Liver (tissue), 9 donors: ENCODE data around the gene CD8B. TPM values are rescaled to one million over a fixed set of nuclear protein-coding genes. Genes with fewer than 3 reads are reported as not detected.

Experiments
- DNase-seq: peaks from one replicate; pipeline ENCODE4 v3.0.0-alpha.2; 2017; ENCODE audit warnings: low spot score
- H3K27ac ChIP-seq, 2 donors: one replicate each; pipeline ENCODE4 v1.7.0; 2013; ENCODE audit warnings: inconsistent platforms in 2 of 2, low read length in 2 of 2, control low read depth in 1 of 2, low read depth in 1 of 2, mild to moderate bottlenecking in 1 of 2
- H3K27me3 ChIP-seq, 4 donors: one replicate each; pipeline versions ENCODE4 v1.6.1 to v1.7.0; 2013; ENCODE audit warnings: low read length in 3 of 4, inconsistent platforms in 1 of 4, mild to moderate bottlenecking in 1 of 4, moderate library complexity in 1 of 4; ENCODE audit not compliant: control insufficient read depth in 4 of 4, insufficient read depth in 4 of 4
- H3K36me3 ChIP-seq, 4 donors: one replicate each; pipeline versions ENCODE4 v1.6.1 to v1.7.0; 2013; ENCODE audit warnings: low read length in 3 of 4, mild to moderate bottlenecking in 3 of 4, low read depth in 1 of 4, moderate library complexity in 1 of 4; ENCODE audit not compliant: control insufficient read depth in 4 of 4, insufficient read depth in 3 of 4
- H3K4me1 ChIP-seq, 4 donors: one replicate each; pipeline versions ENCODE4 v1.6.1 to v1.7.0; 2013; ENCODE audit warnings: low read length in 3 of 4, mild to moderate bottlenecking in 3 of 4, moderate library complexity in 1 of 4; ENCODE audit not compliant: control insufficient read depth in 4 of 4, insufficient read depth in 4 of 4
- H3K4me3 ChIP-seq, 3 donors: one replicate each; pipeline versions ENCODE4 v1.6.1 to v1.7.0; 2013; ENCODE audit warnings: low read length in 3 of 3, control low read depth in 1 of 3, low read depth in 1 of 3, mild to moderate bottlenecking in 1 of 3
- H3K9ac ChIP-seq, 2 donors: one replicate each; pipeline ENCODE4 v1.7.0; 2013; ENCODE audit warnings: low read length in 2 of 2, mild to moderate bottlenecking in 2 of 2, moderate library complexity in 2 of 2, control low read depth in 1 of 2, low read depth in 1 of 2
- H3K9me3 ChIP-seq, 4 donors: one replicate each; pipeline versions ENCODE4 v1.6.1 to v1.7.0; 2013; ENCODE audit warnings: low read length in 3 of 4; ENCODE audit not compliant: control insufficient read depth in 4 of 4
- ATF3 ChIP-seq: IDR thresholded peaks from 2 replicates; pipeline ENCODE4 v1.6.1; 2016; ENCODE audit warnings: antibody characterized with exemption
- CTCF ChIP-seq: fragments of 150-350 bp; IDR thresholded peaks from 2 replicates; pipeline ENCODE4 v1.5.1; 2017; ENCODE audit warnings: improper control_type of control experiment, low read depth, low read length; ENCODE audit not compliant: missing input control
- EGR1 ChIP-seq, 2 donors: IDR thresholded peaks; 2 replicates each; pipeline ENCODE4 v1.6.1; 2016 to 2018; ENCODE audit warnings: antibody characterized with exemption in 2 of 2, low read depth in 2 of 2
- FOXA1 ChIP-seq: IDR thresholded peaks from 2 replicates; pipeline ENCODE4 v1.6.1; 2016; ENCODE audit warnings: antibody characterized with exemption
- GABPA ChIP-seq, 2 donors: IDR thresholded peaks in 1 of 2; conservative IDR thresholded peaks in 1 of 2; 2 replicates each; pipeline ENCODE4 v1.6.1; 2016; ENCODE audit warnings: antibody characterized with exemption in 2 of 2, mild to moderate bottlenecking in 1 of 2, moderate library complexity in 1 of 2
- HNF4A ChIP-seq, 2 donors: conservative IDR thresholded peaks; 2 replicates each; pipeline ENCODE4 v1.6.1; 2016; ENCODE audit warnings: antibody characterized with exemption in 2 of 2, mild to moderate bottlenecking in 2 of 2
- HNF4G ChIP-seq: IDR thresholded peaks from 2 replicates; pipeline ENCODE4 v1.6.1; 2016; ENCODE audit warnings: antibody characterized with exemption
- JUND ChIP-seq, 2 donors: IDR thresholded peaks; 2 replicates each; pipeline ENCODE4 v1.6.1; 2016; ENCODE audit warnings: antibody characterized with exemption in 2 of 2
- MAX ChIP-seq: IDR thresholded peaks from 2 replicates; pipeline ENCODE4 v1.6.1; 2016; ENCODE audit warnings: antibody characterized with exemption
- NR2F2 ChIP-seq: IDR thresholded peaks from 2 replicates; pipeline ENCODE4 v1.6.1; 2016; ENCODE audit warnings: antibody characterized with exemption
- RAD21 ChIP-seq, 2 donors: IDR thresholded peaks; 2 replicates each; pipeline ENCODE4 v1.6.1; 2016; ENCODE audit warnings: antibody characterized with exemption in 2 of 2, mild to moderate bottlenecking in 2 of 2
- REST ChIP-seq: IDR thresholded peaks from 2 replicates; pipeline ENCODE4 v1.6.1; 2016; ENCODE audit warnings: antibody characterized with exemption, mild to moderate bottlenecking
- RXRA ChIP-seq, 2 donors: IDR thresholded peaks; 2 replicates each; pipeline ENCODE4 v1.6.1; 2017 to 2018; ENCODE audit warnings: antibody characterized with exemption in 2 of 2, mild to moderate bottlenecking in 1 of 2
- SP1 ChIP-seq: IDR thresholded peaks from 2 replicates; pipeline ENCODE4 v1.6.1; 2018; ENCODE audit warnings: antibody characterized with exemption, mild to moderate bottlenecking
- TAF1 ChIP-seq: conservative IDR thresholded peaks from 2 replicates; pipeline ENCODE4 v1.6.1; 2016; ENCODE audit warnings: antibody characterized with exemption, mild to moderate bottlenecking
- YY1 ChIP-seq: IDR thresholded peaks from 2 replicates; pipeline ENCODE4 v1.6.1; 2016; ENCODE audit warnings: antibody characterized with exemption, mild to moderate bottlenecking
- ZBTB33 ChIP-seq: IDR thresholded peaks from 2 replicates; pipeline ENCODE4 v1.6.1; 2016; ENCODE audit warnings: antibody characterized with exemption
- WGBS: extraction: QIAGEN DNeasy Blood & Tissue Kit; methylation state at CpG from one replicate; pipeline ENCODE4 v1.1.7; 2013; 5-methylcytosine and 5-hydroxymethylcytosine counted together
- polyA plus RNA-seq, 2 donors: library from polyadenylated mRNA; stranded (reverse) in 1 of 2; unstranded in 1 of 2; fragments of 200-250 nt in 1 of 2; fragments of >200 nt in 1 of 2; fragmentation: Nextera tagmentation in 1 of 2; extraction: Ambion mirVana in 1 of 2; gene quantifications; one replicate each; pipeline versions ENCODE4 v1.2.1 to v1.2.3, GENCODE V29; 2013 to 2015
- total RNA-seq, 2 donors: library from RNA; depleted of rRNA; stranded (reverse); fragments of >200 nt; gene quantifications; one replicate each; pipeline ENCODE4 v1.2.3, GENCODE V29; 2014
- donor health status: healthy.
- donor health status: healthy.
- donor health status: healthy.
- donor health status: healthy.
- donor health status: healthy.

CD8B gene
- total and polyA plus RNA-seq, 4 donors = 0.17 to 1.0 (median 0.64) TPM

- TF ChIP-seq MAX (no peak), HNF4A (conservative IDR thresholded peaks at IDR 0.05) (no peak), JUND (IDR thresholded peaks at IDR 0.05) (no peak), REST (no peak), ATF3 (no peak), CTCF (no peak), SP1 (no peak), ZBTB33 (no peak), YY1 (no peak), GABPA (IDR thresholded peaks at IDR 0.05 in 1 of 2, conservative IDR thresholded peaks at IDR 0.05 in 1 of 2) (no peak), EGR1 (IDR thresholded peaks at IDR 0.05; ENCODE audit: low read depth in 2 of 2) (no peak), RXRA (IDR thresholded peaks at IDR 0.05) (no peak), NR2F2 (no peak), HNF4G (no peak)
- no peak overlapping the region for H3K9ac ChIP-seq
- peaks cover 0 to 1% (median 0%) of the 10 kb centered on the region in 4 donors for H3K4me1 ChIP-seq
- H3K9me3 ChIP-seq = no peaks in the 10 kb centered on the region
- no peaks in the 10 kb centered on the region for H3K36me3 ChIP-seq
- no peak overlapping the region for H3K4me3 ChIP-seq
- WGBS = 73% methylated on average over 8 of the region's 8 CpGs
- no peak overlapping the region for H3K27ac ChIP-seq
- no peak for DNase-seq
- H3K27me3 ChIP-seq = peaks cover 0 to 2% (median 0%) of the 10 kb centered on the region in 4 donors
Observed at GRCh38 chr2:86783615-86784339, 77.9 kb downstream of the CD8B start.

GRCh38 chr2:86782748-86783147, 78.9 kb downstream of the CD8B start:
- no peak for DNase-seq
- H3K9me3 ChIP-seq = no peaks in the 10 kb centered on the region
- H3K9ac ChIP-seq = no peak overlapping the region
- peaks cover 0 to 2% (median 0%) of the 10 kb centered on the region in 4 donors for H3K27me3 ChIP-seq
- TF ChIP-seq EGR1 (IDR thresholded peaks at IDR 0.05; ENCODE audit: low read depth in 2 of 2) = no peak
- TF ChIP-seq FOXA1 = no peak
- TF ChIP-seq RAD21 (IDR thresholded peaks at IDR 0.05) = no peak
- no peak for TF ChIP-seq ATF3
- TF ChIP-seq RXRA (IDR thresholded peaks at IDR 0.05) = no peak
- no peak for TF ChIP-seq HNF4A (conservative IDR thresholded peaks at IDR 0.05)
- no peak for TF ChIP-seq TAF1
- no peaks in the 10 kb centered on the region for H3K4me1 ChIP-seq
- WGBS = 90% methylated on average over 7 of the region's 7 CpGs
- no peak overlapping the region for H3K27ac ChIP-seq
- no peak overlapping the region for H3K4me3 ChIP-seq
- no peaks in the 10 kb centered on the region for H3K36me3 ChIP-seq
